Endothelial cell of umbilical vein (primary cell): ENCODE measurements around the gene CNTNAP2. TPM values are rescaled to one million over a fixed set of nuclear protein-coding genes. Genes with fewer than 3 reads are reported as not detected.

ENCODE experiments used
- BruUV-seq: library from RNA; stranded (reverse); fragments of 400-500 nt; replicated peaks from 2 replicates; lab custom pipeline; 2021; lab: Mats Ljungman, UMichigan
- CTCF ChIA-PET: fragments of 300-600, 350-600 bp; sonication (Branson Sonifier 250); formaldehyde crosslinking; loops from one replicate; lab custom pipeline; 2021; ENCODE audit warnings: antibody characterized with exemption, inconsistent platforms; lab: Charles Lee
- POLR2A ChIA-PET: fragments of 300-600, 350-600 bp; sonication (Branson Sonifier 250); formaldehyde crosslinking; loops from one replicate; lab custom pipeline; 2021; ENCODE audit warnings: antibody characterized with exemption, inconsistent platforms; lab: Charles Lee
- DNase-seq: peaks from one replicate; pipeline ENCODE4 v3.0.0-alpha.2; 2011; ENCODE audit warnings: low read depth, low spot score
- FAIRE-seq: peaks from 2 replicates; lab custom pipeline; 2011; peaks lifted over from hg19 to GRCh38; lab: Jason Lieb, UNC
- H2AFZ ChIP-seq: 2 replicates; pipeline ENCODE4 v1.6.0; 2012; ENCODE audit warnings: low read depth, low read length, control low read depth, inconsistent platforms
- H3K27ac ChIP-seq: 2 replicates; pipeline ENCODE4 v1.5.1; 2011; ENCODE audit warnings: low read depth, mild to moderate bottlenecking, control low read depth, low read length, moderate library complexity; ENCODE audit not compliant: insufficient read depth
- H3K27me3 ChIP-seq, 2 experiments: 2 replicates each; pipeline versions ENCODE4 v1.6.0 to v1.6.1; 2011; ENCODE audit warnings: low read length in 2 of 2, mixed read lengths in 1 of 2; ENCODE audit not compliant: control insufficient read depth in 2 of 2, insufficient read depth in 2 of 2
- H3K36me3 ChIP-seq, 2 experiments: 2 replicates in 1 of 2; 3 replicates in 1 of 2; pipeline ENCODE4 v1.5.1; 2011; ENCODE audit warnings: low read length in 2 of 2, mild to moderate bottlenecking in 1 of 2, moderate library complexity in 1 of 2; ENCODE audit not compliant: control insufficient read depth in 2 of 2, insufficient read depth in 2 of 2; ENCODE audit errors: extremely low read depth in 1 of 2
- H3K4me1 ChIP-seq: 3 replicates; pipeline ENCODE4 v1.5.1; 2011; ENCODE audit warnings: mild to moderate bottlenecking, low read length; ENCODE audit not compliant: control insufficient read depth, insufficient read depth; ENCODE audit errors: extremely low read depth
- H3K4me2 ChIP-seq: 2 replicates; pipeline ENCODE4 v1.6.1; 2011; ENCODE audit warnings: low read length, control low read depth, mixed read lengths; ENCODE audit not compliant: insufficient read depth
- H3K4me3 ChIP-seq, 3 experiments: fragments of 200-600 bp in 1 of 3; sonication (generic), shearing (Covaris generic) in 1 of 3; replicated peaks in 1 of 3; 2 replicates each; pipeline ENCODE4 v1.5.1; 2011 to 2016; ENCODE audit warnings: control low read depth in 3 of 3, low read length in 3 of 3, mild to moderate bottlenecking in 2 of 3, inconsistent platforms in 1 of 3, low read depth in 1 of 3, moderate library complexity in 1 of 3; ENCODE audit not compliant: insufficient read depth in 1 of 3
- H3K79me2 ChIP-seq: 2 replicates; pipeline ENCODE4 v1.6.0; 2012; ENCODE audit warnings: low read length, inconsistent platforms; ENCODE audit not compliant: control insufficient read depth, insufficient read depth
- H3K9ac ChIP-seq: replicated peaks from 2 replicates; pipeline ENCODE3; 2011; ENCODE audit warnings: low read length, control low read depth; ENCODE audit not compliant: insufficient read depth; ENCODE audit errors: extremely low read depth
- H3K9me1 ChIP-seq: replicated peaks from 3 replicates; pipeline ENCODE4 v1.6.0; 2011; ENCODE audit warnings: mild to moderate bottlenecking, low read length; ENCODE audit not compliant: control insufficient read depth, insufficient read depth; ENCODE audit errors: extremely low read depth
- H3K9me3 ChIP-seq: replicated peaks from 2 replicates; pipeline ENCODE4 v1.5.1; 2012; ENCODE audit warnings: low read length, inconsistent platforms; ENCODE audit not compliant: control insufficient read depth, insufficient read depth
- H4K20me1 ChIP-seq: replicated peaks from 2 replicates; pipeline ENCODE3; 2011; ENCODE audit warnings: mild to moderate bottlenecking, low read length; ENCODE audit not compliant: control insufficient read depth, insufficient read depth; ENCODE audit errors: extremely low read depth
- EZH2 ChIP-seq: IDR thresholded peaks from 2 replicates; pipeline ENCODE4 v1.6.1; 2012; ENCODE audit warnings: borderline replicate concordance, low read depth, mild to moderate bottlenecking, moderate library complexity, low read length, inconsistent platforms; ENCODE audit not compliant: severe bottlenecking
- FOS ChIP-seq: IDR thresholded peaks from 2 replicates; pipeline ENCODE4 v1.6.1; 2011; ENCODE audit warnings: mild to moderate bottlenecking, low read length, moderate library complexity, borderline replicate concordance; ENCODE audit not compliant: insufficient read depth
- GATA2 ChIP-seq: IDR thresholded peaks from 2 replicates; pipeline ENCODE4 v1.7.0; 2011; ENCODE audit warnings: low read depth, mild to moderate bottlenecking, moderate library complexity, mixed read lengths, low read length; ENCODE audit not compliant: insufficient read length, insufficient read depth
- JUN ChIP-seq: IDR thresholded peaks from 2 replicates; pipeline ENCODE4 v1.6.1; 2011; ENCODE audit warnings: borderline replicate concordance, low read depth; ENCODE audit not compliant: insufficient read length, insufficient read depth
- MYC ChIP-seq: IDR thresholded peaks from one replicate; pipeline ENCODE4 v1.6.1; 2011; ENCODE audit warnings: mild to moderate bottlenecking, low read depth, low read length
- POLR2A ChIP-seq: IDR thresholded peaks from 2 replicates; pipeline ENCODE4 v1.6.1; 2012; ENCODE audit warnings: low read depth, mild to moderate bottlenecking, control low read depth, low read length
- POLR2AphosphoS5 ChIP-seq: IDR thresholded peaks from 2 replicates; pipeline ENCODE4 v1.6.1; 2012; ENCODE audit warnings: low read depth, mild to moderate bottlenecking, control low read depth, low read length, moderate library complexity; ENCODE audit not compliant: insufficient read depth
- dilution Hi-C: fragments of 300-500 bp; cut with MboI; formaldehyde crosslinking; loops from one replicate; pipeline ENCODE4 v1.15.0; 2019; ENCODE audit warnings: low sequenced_read_pairs; ENCODE audit not compliant: extremely low pct_ligation_motif_present
- intact Hi-C: fragments of 100-400 bp; cut with micrococcal nuclease; formaldehyde crosslinking; loops from one replicate; pipeline ENCODE4 v1.10.0; 2022
- polyA plus RNA-seq, 4 experiments: library from polyadenylated mRNA; depleted of rRNA in 3 of 4; stranded (reverse) in 3 of 4; unstranded in 1 of 4; fragments of >200 nt; gene quantifications; 2 replicates each; pipeline versions ENCODE4 v1.2.1 to v1.2.3, GENCODE V29; 2011 to 2012; ENCODE audit warnings: missing spikeins in 1 of 4
- total RNA-seq: library from RNA; stranded (reverse); gene quantifications from 2 replicates; pipeline ENCODE4 v1.2.3, GENCODE V29; 2021
- TF ChIP-seq, protein P1 (sequence below), 2 donors: IDR thresholded peaks; 1 replicate in 1 of 2; 2 replicates in 1 of 2; pipeline ENCODE4 v1.5.1; 2011; ENCODE audit warnings: low read length in 2 of 2, mild to moderate bottlenecking in 2 of 2, moderate library complexity in 2 of 2, control low read depth in 1 of 2, inconsistent platforms in 1 of 2, low read depth in 1 of 2; ENCODE audit not compliant: insufficient read depth in 1 of 2; ENCODE audit errors: extremely low read depth in 1 of 2
- TF ChIP-seq, protein P2 (sequence below): IDR thresholded peaks from 2 replicates; pipeline ENCODE4 v1.6.1; 2011; ENCODE audit not compliant: insufficient read depth, insufficient read length

The CNTNAP2 gene
- total and polyA plus RNA-seq, 2 donors (not counting 3 experiments of a cell fraction or from before 2014, with no cell fraction given): not detected

DNA sequence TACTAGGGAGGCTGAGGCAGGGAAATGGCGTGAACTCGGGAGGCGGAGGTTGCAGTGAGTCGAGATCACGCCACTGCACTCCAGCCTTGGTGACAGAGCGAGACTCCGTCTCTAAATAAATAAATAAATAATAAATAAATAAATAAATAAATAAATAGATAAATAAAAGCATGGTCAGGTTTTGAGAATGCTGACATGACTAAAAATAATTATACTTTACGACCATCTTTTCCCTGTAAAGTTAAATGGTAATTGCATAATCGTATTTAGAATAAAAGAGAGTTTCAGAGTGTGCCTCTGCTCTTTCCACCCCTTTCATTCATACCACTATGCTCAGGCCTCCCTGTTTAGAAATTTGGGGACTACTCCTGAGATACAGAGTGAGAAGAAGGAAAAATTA lies 326.5 kb downstream of the CNTNAP2 start:
- dilution Hi-C loops: no loop called here
- POLR2A ChIA-PET: no interaction called here
- H3K9ac ChIP-seq: no peak overlapping the region
- H3K4me3 ChIP-seq: no peak overlapping the region
- intact Hi-C loops: no loop called here
- no peak overlapping the region for H3K27ac ChIP-seq
- no peak for TF ChIP-seq EZH2
- TF ChIP-seq, protein P1, sequence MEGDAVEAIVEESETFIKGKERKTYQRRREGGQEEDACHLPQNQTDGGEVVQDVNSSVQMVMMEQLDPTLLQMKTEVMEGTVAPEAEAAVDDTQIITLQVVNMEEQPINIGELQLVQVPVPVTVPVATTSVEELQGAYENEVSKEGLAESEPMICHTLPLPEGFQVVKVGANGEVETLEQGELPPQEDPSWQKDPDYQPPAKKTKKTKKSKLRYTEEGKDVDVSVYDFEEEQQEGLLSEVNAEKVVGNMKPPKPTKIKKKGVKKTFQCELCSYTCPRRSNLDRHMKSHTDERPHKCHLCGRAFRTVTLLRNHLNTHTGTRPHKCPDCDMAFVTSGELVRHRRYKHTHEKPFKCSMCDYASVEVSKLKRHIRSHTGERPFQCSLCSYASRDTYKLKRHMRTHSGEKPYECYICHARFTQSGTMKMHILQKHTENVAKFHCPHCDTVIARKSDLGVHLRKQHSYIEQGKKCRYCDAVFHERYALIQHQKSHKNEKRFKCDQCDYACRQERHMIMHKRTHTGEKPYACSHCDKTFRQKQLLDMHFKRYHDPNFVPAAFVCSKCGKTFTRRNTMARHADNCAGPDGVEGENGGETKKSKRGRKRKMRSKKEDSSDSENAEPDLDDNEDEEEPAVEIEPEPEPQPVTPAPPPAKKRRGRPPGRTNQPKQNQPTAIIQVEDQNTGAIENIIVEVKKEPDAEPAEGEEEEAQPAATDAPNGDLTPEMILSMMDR (IDR thresholded peaks at IDR 0.05; ENCODE audit: extremely low read depth in 1 of 2, insufficient read depth in 1 of 2, low read depth in 1 of 2, low read length in 2 of 2): no peak
- no peak for TF ChIP-seq GATA2
- H4K20me1 ChIP-seq: no peaks in the 10 kb centered on the region
- no peak overlapping the region for H3K4me2 ChIP-seq
- H3K4me1 ChIP-seq: no peaks in the 10 kb centered on the region
- CTCF ChIA-PET: no interaction called here
- no peaks in the 10 kb centered on the region for H3K27me3 ChIP-seq
- BruUV-seq: no TSS peak
- no peaks in the 10 kb centered on the region for H3K9me3 ChIP-seq
- H3K9me1 ChIP-seq: no peaks in the 10 kb centered on the region
- H3K36me3 ChIP-seq: no peaks in the 10 kb centered on the region
- FAIRE-seq (no peak), DNase-seq (no peak)
- H2AFZ ChIP-seq: no peak overlapping the region
- no peaks in the 10 kb centered on the region for H3K79me2 ChIP-seq

DNA sequence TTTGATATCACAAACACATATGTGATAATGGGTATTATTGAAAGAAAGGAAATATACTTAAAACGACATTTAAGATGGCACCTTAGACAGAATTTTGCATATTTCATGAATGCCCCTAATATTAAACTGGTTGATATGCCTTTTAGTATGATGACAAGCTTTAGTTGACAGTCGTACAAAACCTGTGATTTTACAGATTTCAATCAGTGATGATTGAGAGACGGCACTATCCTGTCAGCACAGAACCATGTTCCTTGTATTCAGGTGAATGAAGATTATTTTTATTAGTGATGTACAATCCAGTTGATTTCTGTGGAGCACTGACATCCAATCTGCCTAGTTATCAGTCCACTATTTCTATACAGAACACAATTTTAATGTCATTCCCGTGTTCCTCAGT lies 333.0 kb downstream of the CNTNAP2 start:
- H2AFZ ChIP-seq: no peak overlapping the region
- POLR2A ChIA-PET: no interaction called here
- H3K27me3 ChIP-seq: no peaks in the 10 kb centered on the region
- dilution Hi-C loops (no loop called here), intact Hi-C loops (no loop called here)
- DNase-seq (no peak), FAIRE-seq (no peak)
- no peaks in the 10 kb centered on the region for H3K4me1 ChIP-seq
- no peaks in the 10 kb centered on the region for H3K36me3 ChIP-seq
- TF ChIP-seq GATA2 (no peak), JUN (no peak), FOS (no peak), EZH2 (no peak), MYC (no peak), POLR2A (no peak), POLR2AphosphoS5 (no peak)
- TF ChIP-seq, protein P2, sequence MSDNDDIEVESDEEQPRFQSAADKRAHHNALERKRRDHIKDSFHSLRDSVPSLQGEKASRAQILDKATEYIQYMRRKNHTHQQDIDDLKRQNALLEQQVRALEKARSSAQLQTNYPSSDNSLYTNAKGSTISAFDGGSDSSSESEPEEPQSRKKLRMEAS: no peak
- TF ChIP-seq, protein P1 (IDR thresholded peaks at IDR 0.05; ENCODE audit: extremely low read depth in 1 of 2, insufficient read depth in 1 of 2, low read depth in 1 of 2, low read length in 2 of 2): no peak
- no peak overlapping the region for H3K4me2 ChIP-seq
- no peak overlapping the region for H3K4me3 ChIP-seq
- H3K9me1 ChIP-seq: no peaks in the 10 kb centered on the region
- H4K20me1 ChIP-seq: no peaks in the 10 kb centered on the region
- no TSS peak for BruUV-seq
- no peaks in the 10 kb centered on the region for H3K79me2 ChIP-seq
- H3K9me3 ChIP-seq: no peaks in the 10 kb centered on the region
- H3K9ac ChIP-seq: no peak overlapping the region
- H3K27ac ChIP-seq: no peak overlapping the region
- CTCF ChIA-PET: no interaction called here
